DOHH2 (cell line): ENCODE data around the gene PPIE.

ENCODE experiments used
- CTCF ChIP-seq: fragments of 200-600 bp; sonication (generic); IDR thresholded peaks from one replicate; pipeline ENCODE4 v1.5.1; 2014; ENCODE audit warnings: antibody characterized with exemption, mild to moderate bottlenecking, low read depth, low read length; ENCODE audit not compliant: poor library complexity, severe bottlenecking
- EZH2phosphoT487 ChIP-seq: fragments of 200-600 bp; sonication (generic); IDR thresholded peaks from 2 replicates; pipeline ENCODE4 v1.6.1; 2017; ENCODE audit warnings: borderline replicate concordance, mild to moderate bottlenecking, antibody characterized with exemption, low read length, moderate library complexity, mixed read lengths

- TF ChIP-seq CTCF (no peak), EZH2phosphoT487 (no peak)
These were observed 18.8 kb downstream of the PPIE start for GRCh38 chr1:39757501-39757900.
